Liver (tissue), 9 donors: ENCODE measurements around the gene PADI3. TPM values are rescaled to one million over a fixed set of nuclear protein-coding genes. Genes with fewer than 3 reads are reported as not detected.

Source experiments
- DNase-seq: peaks from one replicate; pipeline ENCODE4 v3.0.0-alpha.2; 2017; ENCODE audit warnings: low spot score
- H3K27ac ChIP-seq, 2 donors: one replicate each; pipeline ENCODE4 v1.7.0; 2013; ENCODE audit warnings: inconsistent platforms in 2 of 2, low read length in 2 of 2, control low read depth in 1 of 2, low read depth in 1 of 2, mild to moderate bottlenecking in 1 of 2
- H3K27me3 ChIP-seq, 4 donors: one replicate each; pipeline versions ENCODE4 v1.6.1 to v1.7.0; 2013; ENCODE audit warnings: low read length in 3 of 4, inconsistent platforms in 1 of 4, mild to moderate bottlenecking in 1 of 4, moderate library complexity in 1 of 4; ENCODE audit not compliant: control insufficient read depth in 4 of 4, insufficient read depth in 4 of 4
- H3K36me3 ChIP-seq, 4 donors: one replicate each; pipeline versions ENCODE4 v1.6.1 to v1.7.0; 2013; ENCODE audit warnings: low read length in 3 of 4, mild to moderate bottlenecking in 3 of 4, low read depth in 1 of 4, moderate library complexity in 1 of 4; ENCODE audit not compliant: control insufficient read depth in 4 of 4, insufficient read depth in 3 of 4
- H3K4me1 ChIP-seq, 4 donors: one replicate each; pipeline versions ENCODE4 v1.6.1 to v1.7.0; 2013; ENCODE audit warnings: low read length in 3 of 4, mild to moderate bottlenecking in 3 of 4, moderate library complexity in 1 of 4; ENCODE audit not compliant: control insufficient read depth in 4 of 4, insufficient read depth in 4 of 4
- H3K4me3 ChIP-seq, 3 donors: one replicate each; pipeline versions ENCODE4 v1.6.1 to v1.7.0; 2013; ENCODE audit warnings: low read length in 3 of 3, control low read depth in 1 of 3, low read depth in 1 of 3, mild to moderate bottlenecking in 1 of 3
- H3K9ac ChIP-seq, 2 donors: one replicate each; pipeline ENCODE4 v1.7.0; 2013; ENCODE audit warnings: low read length in 2 of 2, mild to moderate bottlenecking in 2 of 2, moderate library complexity in 2 of 2, control low read depth in 1 of 2, low read depth in 1 of 2
- H3K9me3 ChIP-seq, 4 donors: one replicate each; pipeline versions ENCODE4 v1.6.1 to v1.7.0; 2013; ENCODE audit warnings: low read length in 3 of 4; ENCODE audit not compliant: control insufficient read depth in 4 of 4
- FOXA1 ChIP-seq: IDR thresholded peaks from 2 replicates; pipeline ENCODE4 v1.6.1; 2016; ENCODE audit warnings: antibody characterized with exemption
- GABPA ChIP-seq, 2 donors: IDR thresholded peaks in 1 of 2; conservative IDR thresholded peaks in 1 of 2; 2 replicates each; pipeline ENCODE4 v1.6.1; 2016; ENCODE audit warnings: antibody characterized with exemption in 2 of 2, mild to moderate bottlenecking in 1 of 2, moderate library complexity in 1 of 2
- HNF4A ChIP-seq, 2 donors: conservative IDR thresholded peaks; 2 replicates each; pipeline ENCODE4 v1.6.1; 2016; ENCODE audit warnings: antibody characterized with exemption in 2 of 2, mild to moderate bottlenecking in 2 of 2
- HNF4G ChIP-seq: IDR thresholded peaks from 2 replicates; pipeline ENCODE4 v1.6.1; 2016; ENCODE audit warnings: antibody characterized with exemption
- JUND ChIP-seq, 2 donors: IDR thresholded peaks; 2 replicates each; pipeline ENCODE4 v1.6.1; 2016; ENCODE audit warnings: antibody characterized with exemption in 2 of 2
- SP1 ChIP-seq: IDR thresholded peaks from 2 replicates; pipeline ENCODE4 v1.6.1; 2018; ENCODE audit warnings: antibody characterized with exemption, mild to moderate bottlenecking
- WGBS: extraction: QIAGEN DNeasy Blood & Tissue Kit; methylation state at CpG from one replicate; pipeline ENCODE4 v1.1.7; 2013; 5-methylcytosine and 5-hydroxymethylcytosine counted together
- polyA plus RNA-seq, 2 donors: library from polyadenylated mRNA; stranded (reverse) in 1 of 2; unstranded in 1 of 2; fragments of 200-250 nt in 1 of 2; fragments of >200 nt in 1 of 2; fragmentation: Nextera tagmentation in 1 of 2; extraction: Ambion mirVana in 1 of 2; gene quantifications; one replicate each; pipeline versions ENCODE4 v1.2.1 to v1.2.3, GENCODE V29; 2013 to 2015
- total RNA-seq, 2 donors: library from RNA; depleted of rRNA; stranded (reverse); fragments of >200 nt; gene quantifications; one replicate each; pipeline ENCODE4 v1.2.3, GENCODE V29; 2014
- TF ChIP-seq, protein P1 (sequence below): IDR thresholded peaks from 2 replicates; pipeline ENCODE4 v1.6.1; 2016; ENCODE audit warnings: antibody characterized with exemption
- TF ChIP-seq, protein P2 (sequence below): IDR thresholded peaks from 2 replicates; pipeline ENCODE4 v1.6.1; 2016; ENCODE audit warnings: antibody characterized with exemption
- donor health status: healthy.
- donor health status: healthy.
- donor health status: healthy.
- donor health status: healthy.
- donor health status: healthy.

Gene PADI3
- total and polyA plus RNA-seq, 4 donors: not detected

DNA sequence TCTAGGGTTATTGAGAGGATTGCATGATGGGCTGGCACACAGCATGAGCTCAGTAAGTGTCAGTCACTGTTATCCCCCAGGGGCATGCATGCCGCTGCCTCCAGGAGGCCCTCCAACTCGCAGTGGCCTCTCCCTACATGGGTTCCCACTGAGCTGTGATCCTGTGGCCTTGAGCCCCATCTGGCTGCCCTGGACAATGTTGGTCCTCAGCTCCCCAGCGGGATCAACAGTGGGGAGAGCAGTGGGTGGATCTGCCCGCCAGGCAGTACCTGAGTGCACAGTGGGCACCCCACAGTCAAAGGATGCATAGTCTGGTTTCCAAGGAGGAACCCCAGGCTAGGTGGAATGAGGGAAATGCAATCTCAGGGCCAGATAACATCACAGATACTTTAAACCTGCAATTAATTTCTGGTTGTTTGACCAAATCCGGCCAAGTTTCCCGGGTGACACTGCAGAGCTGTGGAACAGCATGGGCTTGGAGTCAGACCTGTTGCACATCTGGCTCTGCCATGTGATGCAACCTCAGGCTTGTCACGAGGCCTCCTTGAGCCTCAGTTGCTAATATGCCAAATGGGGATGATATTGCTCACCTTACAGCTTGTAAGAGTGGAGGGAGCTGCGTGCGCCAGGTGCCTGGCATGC lies 9.3 kb downstream of the PADI3 start:
- H3K9ac ChIP-seq: no peak overlapping the region

DNA sequence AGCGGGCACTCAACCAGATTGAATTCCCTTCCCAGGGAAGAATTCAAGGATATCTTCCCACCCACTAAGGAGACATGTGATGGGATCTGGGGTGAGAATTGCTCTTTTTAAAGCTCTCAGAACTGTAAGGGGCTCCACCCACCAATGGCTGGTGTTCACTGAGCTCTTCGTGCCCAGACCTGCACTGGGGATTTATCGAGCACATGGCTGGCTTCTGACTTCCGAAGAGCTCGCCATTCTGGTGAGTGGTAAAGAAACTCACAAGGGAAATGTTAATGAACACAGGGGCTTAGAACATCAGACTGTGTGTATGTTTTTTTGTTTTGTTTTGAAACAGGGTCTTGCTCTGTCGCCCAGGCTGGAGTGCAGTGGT lies 9.8 kb downstream of the PADI3 start:
- Histone ChIP-seq H3K9me3 (no peaks in the 10 kb centered on the region), H3K4me1 (no peaks in the 10 kb centered on the region), H3K27ac (no peak overlapping the region), H3K27me3 (peaks cover 0 to 3% (median 0%) of the 10 kb centered on the region in 4 donors), H3K36me3 (no peaks in the 10 kb centered on the region), H3K4me3 (no peak overlapping the region), H3K9ac (no peak overlapping the region)
- DNase-seq: no peak
- 90% methylated on average over 6 of the region's 6 CpGs for WGBS
- no peak for TF ChIP-seq FOXA1
- TF ChIP-seq GABPA (IDR thresholded peaks at IDR 0.05 in 1 of 2, conservative IDR thresholded peaks at IDR 0.05 in 1 of 2): no peak

More for the DNA sequence above, 9.3 kb downstream of the PADI3 start:
- DNase-seq: no peak
- H3K9me3 ChIP-seq: no peaks in the 10 kb centered on the region
- no peak for TF ChIP-seq HNF4G
- TF ChIP-seq, protein P1, sequence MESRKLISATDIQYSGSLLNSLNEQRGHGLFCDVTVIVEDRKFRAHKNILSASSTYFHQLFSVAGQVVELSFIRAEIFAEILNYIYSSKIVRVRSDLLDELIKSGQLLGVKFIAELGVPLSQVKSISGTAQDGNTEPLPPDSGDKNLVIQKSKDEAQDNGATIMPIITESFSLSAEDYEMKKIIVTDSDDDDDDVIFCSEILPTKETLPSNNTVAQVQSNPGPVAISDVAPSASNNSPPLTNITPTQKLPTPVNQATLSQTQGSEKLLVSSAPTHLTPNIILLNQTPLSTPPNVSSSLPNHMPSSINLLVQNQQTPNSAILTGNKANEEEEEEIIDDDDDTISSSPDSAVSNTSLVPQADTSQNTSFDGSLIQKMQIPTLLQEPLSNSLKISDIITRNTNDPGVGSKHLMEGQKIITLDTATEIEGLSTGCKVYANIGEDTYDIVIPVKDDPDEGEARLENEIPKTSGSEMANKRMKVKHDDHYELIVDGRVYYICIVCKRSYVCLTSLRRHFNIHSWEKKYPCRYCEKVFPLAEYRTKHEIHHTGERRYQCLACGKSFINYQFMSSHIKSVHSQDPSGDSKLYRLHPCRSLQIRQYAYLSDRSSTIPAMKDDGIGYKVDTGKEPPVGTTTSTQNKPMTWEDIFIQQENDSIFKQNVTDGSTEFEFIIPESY: no peak
- TF ChIP-seq FOXA1: no peak
- TF ChIP-seq HNF4A (conservative IDR thresholded peaks at IDR 0.05): no peak
- WGBS: 82% methylated on average over 9 of the region's 9 CpGs
- H3K27ac ChIP-seq: no peak overlapping the region
- H3K4me1 ChIP-seq: no peaks in the 10 kb centered on the region
- peaks cover 0 to 3% (median 0%) of the 10 kb centered on the region in 4 donors for H3K27me3 ChIP-seq
- H3K4me3 ChIP-seq: no peak overlapping the region
- H3K36me3 ChIP-seq: no peaks in the 10 kb centered on the region

DNA sequence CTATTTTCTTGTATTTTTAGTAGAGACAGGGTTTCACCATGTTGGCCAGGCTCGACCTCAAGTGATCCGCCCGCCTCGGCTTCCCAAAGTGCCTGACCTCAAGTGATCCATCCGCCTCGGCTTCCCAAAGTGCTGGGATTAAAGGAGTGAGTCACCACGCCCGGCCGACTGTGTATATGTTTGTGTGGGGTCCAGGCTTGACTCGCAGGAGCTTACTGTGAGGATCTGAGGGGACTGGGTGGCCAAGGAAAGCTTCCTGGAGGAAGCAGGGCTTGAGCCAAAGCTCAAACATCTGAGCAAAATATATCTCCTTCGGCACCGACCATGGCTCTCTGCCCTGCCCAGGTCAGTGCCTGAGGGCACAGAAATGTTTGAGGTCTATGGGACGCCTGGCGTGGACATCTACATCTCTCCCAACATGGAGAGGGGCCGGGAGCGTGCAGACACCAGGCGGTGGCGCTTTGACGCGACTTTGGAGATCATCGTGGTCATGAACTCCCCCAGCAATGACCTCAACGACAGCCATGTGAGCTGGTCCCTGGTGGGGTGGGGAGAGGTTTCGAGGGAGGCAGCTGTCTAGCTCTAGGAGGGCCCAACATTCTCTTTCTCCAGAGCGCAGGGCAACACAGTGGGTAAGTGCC lies 10.5 kb downstream of the PADI3 start:
- no peak overlapping the region for H3K27ac ChIP-seq
- no peaks in the 10 kb centered on the region for H3K9me3 ChIP-seq
- no peak for TF ChIP-seq SP1
- TF ChIP-seq, protein P1: no peak
- TF ChIP-seq GABPA (IDR thresholded peaks at IDR 0.05 in 1 of 2, conservative IDR thresholded peaks at IDR 0.05 in 1 of 2): no peak
- TF ChIP-seq, protein P2, sequence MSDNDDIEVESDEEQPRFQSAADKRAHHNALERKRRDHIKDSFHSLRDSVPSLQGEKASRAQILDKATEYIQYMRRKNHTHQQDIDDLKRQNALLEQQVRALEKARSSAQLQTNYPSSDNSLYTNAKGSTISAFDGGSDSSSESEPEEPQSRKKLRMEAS: no peak
- no peak for TF ChIP-seq JUND (IDR thresholded peaks at IDR 0.05)
- no peaks in the 10 kb centered on the region for H3K36me3 ChIP-seq
- H3K4me3 ChIP-seq: no peak overlapping the region
- H3K4me1 ChIP-seq: no peaks in the 10 kb centered on the region
- peaks cover 0 to 3% (median 0%) of the 10 kb centered on the region in 4 donors for H3K27me3 ChIP-seq
- no peak overlapping the region for H3K9ac ChIP-seq
- 78% methylated on average over 24 of the region's 24 CpGs for WGBS
- no peak for DNase-seq
